ENCODE data around the gene PRKCH.
A peak's percentile ranks its signal among the peaks of the same experiment; 100 is the strongest.

Gene PRKCH

DNA sequence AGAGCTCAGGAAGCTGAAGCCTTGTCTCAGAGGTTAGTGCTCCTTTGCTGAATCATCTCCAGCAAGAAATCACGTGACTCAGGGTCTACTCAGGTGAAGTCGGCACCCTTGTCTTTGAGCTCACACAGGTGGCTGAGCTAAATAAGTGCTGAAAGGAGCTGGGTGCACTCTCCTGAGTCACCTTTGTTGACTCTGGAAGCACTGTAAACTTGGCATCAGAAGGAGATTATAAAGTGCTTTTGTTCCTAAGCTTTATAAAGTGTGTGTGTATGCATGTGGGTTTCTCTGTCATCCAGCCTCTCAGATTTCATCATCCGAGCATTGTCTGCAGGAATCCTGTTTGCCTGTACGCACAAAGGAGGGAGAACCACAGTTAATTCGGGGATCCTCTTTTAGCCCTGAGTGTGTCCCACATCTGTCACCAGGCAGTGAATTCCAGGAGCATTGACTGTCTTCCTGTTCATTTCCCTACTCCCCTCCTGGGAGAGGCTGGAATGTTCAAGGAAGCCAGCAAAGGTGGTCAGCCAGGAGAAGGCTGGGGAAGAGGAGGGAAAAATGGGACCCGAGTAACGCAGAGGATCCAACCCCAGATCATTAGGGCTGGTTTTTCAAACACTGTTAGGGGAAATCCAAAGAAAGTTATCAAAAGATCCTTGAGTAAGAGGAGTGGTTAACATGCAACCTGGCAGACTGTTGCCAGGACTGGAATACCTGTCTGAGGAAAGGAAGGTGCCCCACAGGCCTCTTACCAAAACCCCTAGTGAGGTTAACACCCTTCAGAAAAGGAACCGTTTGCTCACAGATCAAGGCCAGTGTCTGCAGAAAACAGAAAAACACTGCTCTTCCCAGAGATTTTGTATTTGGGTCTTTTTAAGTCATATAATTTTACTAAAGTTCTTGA is 216.4 kb downstream of the PRKCH start:
- peak; percentile 26 for DNase-seq

DNA sequence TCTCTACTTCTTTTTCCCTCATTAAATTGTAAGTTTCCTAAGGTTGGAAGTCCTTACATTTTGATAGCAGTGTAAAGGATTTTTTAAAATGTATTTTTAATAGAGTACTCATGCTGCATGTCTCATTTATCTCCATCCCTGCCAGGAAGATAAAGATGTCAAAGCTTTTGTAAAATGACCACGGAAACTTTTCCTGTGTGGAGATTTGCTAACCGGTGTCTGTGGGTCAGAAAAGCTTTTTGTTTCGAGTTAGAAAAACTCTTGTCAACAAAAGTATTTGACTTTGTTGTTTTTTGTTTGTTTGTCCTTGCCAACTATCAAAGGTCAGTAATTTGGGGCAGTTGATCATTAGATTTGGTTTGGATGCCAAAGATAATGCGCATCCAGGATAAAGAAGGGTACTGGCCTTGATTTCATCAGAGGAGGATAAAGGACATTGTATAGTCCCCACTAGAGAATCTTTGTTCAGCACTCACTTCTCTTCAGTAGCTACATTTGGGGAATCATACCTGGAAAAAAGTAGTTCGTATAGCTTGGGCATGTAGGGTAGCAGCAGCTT is 217.2 kb downstream of the PRKCH start:
- DNase-seq, result no peak

DNA sequence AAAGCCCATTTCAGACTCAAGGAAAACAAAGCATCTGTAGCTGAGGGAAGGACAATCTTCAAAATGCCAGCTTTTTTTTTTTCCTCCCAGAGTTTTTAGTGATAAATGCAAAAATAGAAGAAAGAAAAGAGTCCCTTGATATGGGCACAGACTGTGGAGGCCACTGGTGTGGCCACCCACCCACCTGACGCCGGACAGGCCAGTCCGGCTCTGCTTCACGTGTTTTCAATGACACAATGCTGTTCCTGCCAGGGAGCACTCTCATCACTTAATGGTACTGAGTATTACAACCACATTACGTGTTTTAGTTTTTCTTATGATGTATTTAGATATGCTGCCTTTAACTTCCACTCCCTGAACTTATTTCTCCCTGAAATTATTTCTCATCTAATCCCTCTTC is 218.3 kb downstream of the PRKCH start:
- DNase-seq, result no peak

DNA sequence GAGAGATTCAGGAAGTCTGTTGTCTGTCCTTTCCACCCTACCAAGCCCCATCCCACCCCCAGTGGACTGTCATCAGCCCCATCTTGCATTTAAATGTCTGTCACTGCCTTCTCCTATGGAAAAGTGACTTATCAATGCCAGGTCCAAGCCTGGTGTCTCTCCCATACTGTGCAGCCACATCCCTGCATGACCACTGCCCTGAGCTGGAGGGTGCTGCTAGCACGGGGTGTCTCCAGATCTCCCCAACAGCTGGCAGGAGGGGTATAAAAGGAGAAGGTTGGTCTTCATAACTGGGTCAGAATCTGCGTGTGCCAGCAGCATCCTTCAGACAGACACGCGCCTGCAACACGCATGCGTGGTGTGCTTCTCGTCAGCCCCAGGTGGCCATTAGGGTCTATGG is 219.6 kb downstream of the PRKCH start:
- no peak for DNase-seq

DNA sequence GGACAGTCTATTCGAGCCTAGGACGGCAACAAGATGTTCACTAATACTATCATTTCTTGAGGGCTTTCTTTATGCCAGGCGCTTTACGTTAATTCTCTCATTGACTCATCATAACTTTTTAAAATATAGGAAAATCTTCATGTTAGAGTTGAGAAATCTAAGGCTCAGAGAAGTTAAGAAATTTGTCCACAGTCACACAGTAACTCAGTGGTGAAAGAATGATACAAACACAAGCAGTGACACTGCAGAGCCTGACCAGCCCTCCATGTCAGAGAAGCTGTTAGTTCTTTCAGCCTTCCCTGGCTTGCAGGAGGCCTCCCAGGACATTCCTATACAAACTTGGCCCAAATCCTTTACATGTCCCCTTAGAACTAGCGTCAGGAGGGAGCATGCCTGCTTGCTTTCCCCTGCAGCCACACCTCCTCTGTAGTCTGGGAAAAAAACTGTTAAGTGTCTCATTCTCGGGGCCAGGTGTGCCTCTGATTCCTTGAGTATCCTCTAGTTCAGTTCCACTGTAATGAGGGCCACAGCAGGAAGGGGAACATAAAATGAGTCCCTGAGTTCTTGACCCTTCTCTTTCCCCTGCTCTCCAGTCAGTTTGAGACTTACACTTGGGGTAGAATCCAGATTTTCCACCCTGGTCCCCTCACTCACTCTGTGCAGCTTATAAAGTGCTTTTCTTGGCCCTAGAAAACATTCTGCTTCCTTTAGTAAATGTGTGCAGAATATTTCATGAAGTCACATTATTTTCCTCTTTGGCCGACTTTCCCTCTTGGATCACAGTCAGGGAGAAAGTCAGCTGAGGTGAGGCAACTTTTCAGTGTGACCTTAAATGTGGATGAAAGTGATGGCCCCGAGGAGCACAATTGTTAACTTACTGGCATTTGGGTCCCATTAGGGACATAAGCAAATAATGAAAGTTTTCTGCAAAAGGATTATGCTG is 221.7 kb downstream of the PRKCH start:
- no peak for DNase-seq

DNA sequence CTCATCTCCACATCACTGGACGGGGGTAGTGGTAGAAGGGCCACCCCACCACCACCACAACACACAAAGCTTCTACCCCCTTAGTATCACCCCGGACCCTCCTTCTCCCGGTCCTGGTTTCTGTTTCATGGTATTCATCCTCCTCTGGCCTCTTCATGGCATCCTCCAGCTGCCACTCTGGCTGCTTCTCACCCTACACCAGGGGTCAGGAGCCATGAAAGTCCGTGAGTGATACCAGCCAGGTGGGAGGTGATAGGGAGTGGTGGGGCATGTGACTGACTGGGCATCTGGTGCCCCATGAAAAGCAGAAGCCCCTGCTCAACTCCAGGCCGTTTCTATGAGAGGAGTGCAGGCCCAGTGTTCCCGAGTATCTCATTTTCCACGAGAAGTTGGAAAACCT is 222.6 kb downstream of the PRKCH start:
- DNase-seq, result no peak

DNA sequence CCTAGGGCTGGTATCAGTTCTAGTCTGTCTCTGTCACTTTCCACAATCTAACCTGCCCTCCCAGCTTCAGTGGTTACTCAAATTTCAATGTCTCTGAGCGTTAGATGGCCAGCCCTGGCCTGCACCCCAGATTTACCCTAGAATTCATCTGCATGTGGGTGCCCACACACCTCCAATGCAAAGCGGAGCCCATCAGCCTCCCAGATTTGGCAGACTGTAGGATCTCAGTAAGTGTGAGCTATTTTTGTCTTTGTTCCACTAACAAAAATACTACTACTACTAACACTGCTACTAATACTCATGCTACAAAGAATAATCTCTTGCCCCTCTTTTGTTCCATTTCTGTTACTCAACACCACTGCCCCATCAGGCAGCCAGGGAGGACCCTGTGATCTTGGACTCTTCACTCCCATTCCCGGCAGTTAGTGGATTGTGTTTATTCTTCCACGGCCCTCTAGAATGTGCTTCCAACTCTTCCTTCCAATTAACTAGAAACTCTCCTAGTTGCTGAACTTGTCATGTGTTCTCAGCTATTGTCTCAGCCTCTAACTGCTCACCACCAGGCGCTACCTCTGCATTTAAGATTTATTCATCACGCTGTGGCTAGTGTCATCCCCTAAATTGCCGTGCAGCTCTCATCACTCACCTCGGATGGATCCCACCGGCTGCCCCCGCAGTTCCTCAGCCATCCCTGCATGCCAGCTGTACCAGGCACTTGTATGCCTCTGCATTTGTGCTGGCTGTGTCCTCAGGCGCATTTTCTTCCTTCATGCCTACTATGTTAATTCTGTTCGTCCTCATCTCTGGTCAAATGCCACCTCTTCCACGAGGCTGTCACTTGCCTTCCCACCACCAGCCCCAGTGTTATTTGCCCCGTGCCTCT is 223.3 kb downstream of the PRKCH start:
- no peak for DNase-seq

DNA sequence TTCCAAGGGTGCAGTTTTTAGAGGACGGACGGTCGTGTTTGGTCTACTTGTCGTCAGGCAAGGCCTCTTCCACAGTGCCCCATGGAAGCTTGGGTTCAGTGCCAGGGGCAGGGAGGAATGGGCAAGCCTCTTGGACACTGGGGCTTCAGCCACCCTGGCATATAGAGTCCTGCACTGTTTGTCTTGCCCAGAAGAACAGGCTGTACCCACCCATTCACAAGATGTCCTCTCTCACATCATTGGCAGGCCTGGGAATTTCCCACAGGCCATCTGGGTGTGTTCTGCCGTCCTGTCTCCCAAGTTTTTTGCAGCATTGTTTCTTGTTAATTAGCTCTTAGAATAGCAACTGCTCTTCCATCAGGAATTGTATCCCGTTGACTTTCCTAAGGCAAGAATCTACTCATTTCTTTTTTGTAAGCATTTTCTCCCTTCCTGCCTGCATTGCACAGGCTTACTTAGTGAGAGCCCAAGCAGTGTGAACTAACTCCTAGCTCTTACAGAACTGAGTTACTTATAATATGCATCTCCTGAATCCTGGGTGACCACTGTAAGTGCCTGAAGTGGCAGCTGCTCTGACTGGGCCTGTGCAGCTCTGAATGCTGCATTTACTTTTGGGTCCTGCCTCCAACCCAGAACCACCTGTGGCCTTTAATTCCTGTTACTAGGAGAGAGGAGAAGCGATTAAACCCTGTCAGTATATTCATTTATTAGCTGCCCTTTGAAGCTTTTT is 224.5 kb downstream of the PRKCH start:
- DNase-seq, result no peak

DNA sequence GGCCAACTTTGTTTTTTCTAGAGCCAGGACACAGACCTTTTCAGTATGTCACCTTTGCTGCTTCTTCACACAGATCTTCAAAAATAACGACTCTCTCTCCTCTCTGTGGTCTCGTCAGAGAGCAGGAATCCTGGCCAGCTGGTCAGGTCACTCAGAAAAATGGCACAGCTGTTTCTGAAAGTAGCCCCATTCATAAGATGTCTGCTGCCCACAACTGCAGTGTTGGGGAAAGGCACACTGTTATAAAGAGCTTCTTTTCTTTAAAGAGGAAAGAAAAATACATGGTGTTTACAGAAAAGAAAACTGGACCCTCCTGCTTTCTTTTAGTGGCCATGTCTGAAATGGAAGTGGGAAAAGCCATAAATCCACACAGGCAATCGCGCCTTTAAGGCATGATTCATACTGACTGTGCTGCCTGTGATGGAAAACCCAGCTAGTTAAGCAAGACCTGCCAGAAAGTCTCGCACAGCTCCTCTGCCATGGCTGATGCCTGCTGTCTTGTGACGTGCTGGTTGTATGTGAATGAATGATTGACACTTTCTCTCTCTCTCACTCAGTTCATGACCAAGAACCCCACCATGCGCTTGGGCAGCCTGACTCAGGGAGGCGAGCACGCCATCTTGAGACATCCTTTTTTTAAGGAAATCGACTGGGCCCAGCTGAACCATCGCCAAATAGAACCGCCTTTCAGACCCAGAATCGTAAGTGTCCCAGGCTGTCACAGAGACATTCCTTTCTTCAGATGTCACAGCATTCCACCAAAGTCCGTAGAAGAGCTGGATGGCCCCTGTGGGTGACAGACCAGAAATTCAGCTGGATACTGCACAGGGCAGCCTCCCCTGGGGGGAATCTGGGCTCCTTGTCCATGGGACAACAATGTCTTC is 226.0 kb downstream of the PRKCH start:
- DNase-seq, result no peak

DNA sequence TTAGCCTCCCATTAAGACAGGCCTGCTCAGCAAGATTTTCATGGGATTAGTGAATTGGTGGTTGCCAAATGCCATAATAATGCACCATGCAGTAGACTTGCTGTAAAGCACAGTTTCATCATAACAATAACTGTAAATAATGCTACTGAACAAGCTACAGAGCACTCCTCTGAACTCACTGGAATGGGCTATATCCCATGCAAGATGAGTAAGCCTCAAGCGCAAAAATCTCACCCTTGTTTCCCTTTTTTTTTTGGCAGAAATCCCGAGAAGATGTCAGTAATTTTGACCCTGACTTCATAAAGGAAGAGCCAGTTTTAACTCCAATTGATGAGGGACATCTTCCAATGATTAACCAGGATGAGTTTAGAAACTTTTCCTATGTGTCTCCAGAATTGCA is 228.0 kb downstream of the PRKCH start:
- DNase-seq, result no peak

DNA sequence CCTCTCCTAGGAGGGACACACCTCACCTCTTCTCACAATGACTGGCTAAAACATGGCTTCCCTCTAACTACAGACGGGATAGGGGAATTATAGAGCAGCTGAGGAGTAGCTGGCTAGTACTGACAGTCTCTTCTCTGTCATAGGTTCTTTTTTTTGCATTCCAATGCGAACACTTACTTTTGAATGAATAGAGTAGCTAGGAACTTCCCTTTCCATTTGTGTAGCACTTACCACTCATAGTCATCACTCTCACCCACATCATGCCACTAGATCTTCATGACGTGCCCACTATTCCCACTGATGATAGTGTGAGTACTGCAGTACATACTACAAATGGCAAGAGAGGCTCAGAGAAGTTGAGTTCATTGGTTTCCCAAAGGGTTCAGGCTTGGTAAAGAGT is 230.0 kb downstream of the PRKCH start:
- no peak for DNase-seq

DNA sequence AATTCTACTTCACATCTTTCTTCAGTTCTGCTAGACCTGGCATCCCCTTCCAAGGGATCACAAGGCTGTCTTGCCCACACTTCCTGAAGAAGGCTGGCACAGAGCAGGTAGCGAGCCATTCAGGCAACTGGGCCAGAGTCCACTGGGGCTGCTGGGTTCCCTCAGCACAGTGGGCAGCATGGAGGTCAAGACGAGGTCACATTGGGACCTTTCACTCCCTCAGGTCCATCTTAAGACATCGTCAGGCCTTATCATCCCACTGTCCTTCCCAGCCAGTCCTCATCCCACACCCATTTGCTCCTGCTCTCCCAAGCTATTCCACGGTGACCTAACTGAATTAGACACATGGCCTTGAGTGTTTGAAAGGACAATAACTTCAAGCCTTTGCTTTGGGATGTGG is 230.9 kb downstream of the PRKCH start:
- DNase-seq, result no peak

DNA sequence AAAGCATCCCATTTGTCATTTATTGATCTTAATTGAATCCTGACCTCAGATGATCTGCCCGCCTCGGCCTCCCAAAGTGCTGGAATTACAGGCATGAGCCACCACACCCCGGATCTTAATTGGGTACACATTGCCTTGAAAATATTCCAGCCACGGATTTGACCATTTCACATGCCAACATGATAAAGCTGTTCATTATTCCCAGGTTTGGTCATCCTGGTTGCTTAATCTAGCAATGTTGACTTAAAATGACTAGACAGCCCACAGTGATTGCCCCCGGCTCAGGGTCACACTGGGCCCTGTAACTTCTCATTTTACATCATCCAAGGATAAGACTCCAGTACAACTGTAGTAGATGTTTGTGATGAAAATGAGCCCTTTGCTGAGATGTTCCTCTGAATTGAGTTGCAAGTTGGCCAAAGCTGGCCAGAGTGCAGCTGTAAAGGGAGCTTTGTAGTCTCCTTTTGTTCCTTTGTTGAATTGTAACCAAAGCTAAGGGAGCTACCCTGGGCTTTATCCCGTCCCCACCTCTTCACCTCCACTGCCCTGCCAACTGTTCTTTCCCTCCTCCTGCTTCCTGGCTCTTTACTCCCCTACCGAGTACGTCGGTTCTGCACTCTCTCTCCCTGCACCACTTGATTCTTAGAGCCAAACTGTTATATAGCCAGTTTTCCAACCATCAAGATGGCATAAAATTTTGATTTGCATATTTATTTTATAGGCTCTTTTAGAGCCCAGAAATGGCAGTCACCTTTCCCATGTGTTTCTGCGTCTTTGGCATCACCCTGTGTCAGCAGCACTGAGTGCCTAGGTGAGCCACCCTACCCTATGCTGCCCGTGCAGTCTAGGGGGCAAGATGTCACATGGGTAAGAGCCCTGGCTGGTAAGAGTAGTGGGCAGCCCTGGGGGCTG is 232.6 kb downstream of the PRKCH start:
- no peak for DNase-seq

DNA sequence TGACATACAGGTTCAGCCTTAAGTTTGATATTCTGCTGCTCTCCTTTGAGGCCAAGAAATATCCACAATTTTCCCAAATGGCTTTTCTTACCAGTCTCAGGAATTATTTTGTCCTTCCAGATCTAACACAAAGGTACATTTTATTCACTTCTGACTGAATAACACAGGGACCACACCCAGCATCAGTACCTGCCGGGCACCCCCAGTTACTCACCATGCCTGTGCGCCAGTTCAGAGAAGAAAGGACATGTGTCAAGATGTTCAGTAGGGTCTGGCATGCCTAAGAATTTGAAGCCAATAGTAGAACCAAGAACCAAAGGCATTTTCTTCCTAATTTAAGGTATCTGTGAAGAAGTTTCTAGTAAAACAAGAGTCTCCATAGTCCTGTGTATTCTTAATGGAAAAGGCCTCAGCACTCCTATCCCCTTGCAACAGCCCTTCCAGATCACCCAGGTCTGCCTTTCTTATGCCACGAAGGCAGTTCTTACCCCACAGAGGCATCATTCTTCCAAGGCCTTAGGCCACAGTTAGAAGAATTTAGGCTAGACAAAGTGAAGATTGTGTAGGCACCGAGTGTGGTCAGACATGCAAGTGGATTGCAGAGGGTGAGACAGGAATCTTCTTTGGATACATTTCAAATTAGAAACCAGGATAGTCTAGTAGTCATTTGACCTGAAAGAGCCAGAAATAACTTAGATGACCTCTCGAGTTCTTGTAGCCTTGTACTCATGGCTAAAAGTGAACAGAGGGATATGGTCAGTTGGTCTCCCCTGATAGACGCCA is 233.9 kb downstream of the PRKCH start:
- DNase-seq, result no peak

DNA sequence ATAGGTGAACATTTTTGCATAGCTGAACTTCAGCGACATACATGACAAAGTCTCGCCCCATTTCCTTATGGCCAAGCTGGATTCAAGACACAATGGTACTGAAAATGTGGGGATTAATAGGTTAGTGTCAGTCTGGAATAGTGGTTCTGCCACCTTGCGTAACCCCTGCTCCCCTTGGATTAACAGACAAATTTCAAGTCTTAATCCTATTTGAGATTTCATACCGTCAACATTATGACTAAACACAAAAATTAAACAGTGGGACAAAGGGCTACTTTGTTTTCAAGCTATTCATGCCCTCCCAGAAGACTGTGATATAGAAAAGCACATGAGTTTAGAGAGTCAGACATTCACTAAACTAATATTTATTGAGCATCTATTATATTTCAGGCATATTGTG is 235.1 kb downstream of the PRKCH start:
- no peak for DNase-seq

DNA sequence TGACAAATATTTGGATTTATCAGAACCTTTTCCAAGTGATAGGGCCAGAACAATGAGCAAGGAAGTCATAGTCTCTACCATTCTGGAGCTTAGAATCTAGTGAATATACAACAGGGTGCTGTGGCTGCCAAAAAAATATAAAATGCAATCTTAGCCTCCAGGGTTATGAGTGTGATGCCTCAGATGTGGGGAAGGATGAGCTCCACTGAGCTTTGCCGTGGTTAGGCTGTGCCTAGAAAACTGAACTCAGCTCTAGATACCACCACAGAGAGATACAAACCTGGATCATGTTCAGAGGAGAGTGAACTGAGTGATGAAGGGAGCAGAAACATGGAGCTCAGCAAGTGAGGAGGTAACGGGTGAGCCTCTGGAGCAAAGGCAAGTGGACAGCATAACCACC is 235.9 kb downstream of the PRKCH start:
- no peak for DNase-seq

DNA sequence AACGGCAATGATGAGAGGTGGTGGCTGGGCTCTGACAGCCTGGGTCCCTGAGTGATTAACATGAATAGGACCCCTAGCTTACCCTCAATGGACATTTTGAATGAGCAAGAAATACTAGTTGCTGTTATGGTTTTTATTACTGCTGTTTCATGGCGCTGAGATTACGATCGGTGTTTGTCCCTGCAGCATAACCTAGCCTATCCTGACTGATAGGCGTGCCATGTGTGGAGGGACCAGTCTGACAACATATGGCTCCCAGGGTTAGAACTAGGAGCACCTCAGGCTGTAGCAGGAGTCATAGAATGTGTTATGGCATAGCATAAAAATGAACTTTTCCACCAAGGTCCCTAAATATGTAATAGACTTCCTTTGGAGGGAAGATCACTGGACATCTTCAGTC is 236.5 kb downstream of the PRKCH start:
- no peak for DNase-seq

DNA sequence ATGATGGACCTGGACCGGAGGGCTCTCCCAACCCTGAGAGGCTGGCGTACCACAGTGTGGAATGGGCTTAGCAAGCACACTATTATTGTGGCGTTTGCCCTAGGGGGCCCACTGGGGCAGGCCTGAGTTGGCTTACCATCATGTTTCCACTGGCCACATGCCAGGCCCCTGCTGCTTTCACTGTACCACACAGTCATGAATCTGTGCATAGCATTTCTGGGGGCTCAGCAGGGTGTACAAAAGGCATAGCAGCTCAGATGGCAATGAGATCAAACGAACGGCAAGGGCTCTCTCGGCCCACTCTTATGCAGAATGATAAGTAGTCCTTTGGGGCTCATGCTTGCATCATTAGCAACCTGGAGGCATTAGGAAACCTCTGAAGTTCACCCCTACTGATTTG is 236.9 kb downstream of the PRKCH start:
- DNase-seq, result no peak

Measured in stimulated activated naive CD4-positive, alpha-beta T cell treated with Interleukin-2 at 50 U/mL for 16 hours (primary cell).